ENCODE measurements around the gene PLAAT2. TPM values are rescaled to one million over a fixed set of nuclear protein-coding genes. Genes with fewer than 3 reads are reported as not detected.

PLAAT2 gene
- total and polyA plus RNA-seq, 2 of the 13 experiments (the other 11 are each of a cell fraction or from before 2014, with no cell fraction given) = 0.22 TPM; not detected in 1

DNA sequence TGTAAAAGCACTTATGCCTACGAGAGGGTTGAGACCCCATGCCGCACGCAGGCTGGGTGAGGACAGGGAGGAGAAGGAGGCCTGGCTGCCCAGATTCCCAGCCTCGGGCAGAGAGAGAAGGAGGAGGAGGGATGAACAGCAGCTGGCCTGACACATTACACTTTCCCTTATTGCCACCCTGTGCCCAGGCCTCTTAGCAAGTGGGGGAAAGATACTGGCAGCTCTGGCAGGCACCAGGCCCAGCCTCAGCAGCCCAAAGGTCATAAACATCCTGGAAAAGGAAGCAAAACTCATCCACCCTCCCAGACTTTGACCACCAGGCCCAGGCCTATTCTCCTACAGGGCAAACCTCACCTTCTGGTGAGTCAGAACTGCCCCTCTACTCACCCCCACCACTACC is 46.4 kb upstream of the PLAAT2 start (continued):
- TF ChIP-seq ZBTB40 (IDR thresholded peaks at IDR 0.05) = no peak
- TF ChIP-seq ZBTB40 (CRISPR knock-in tag; IDR thresholded peaks at IDR 0.05) = no peak
- TF ChIP-seq ZNF138 (CRISPR knock-in tag; IDR thresholded peaks at IDR 0.05; ENCODE audit: low read depth) = no peak
- TF ChIP-seq RBM22 (optimal IDR thresholded peaks at IDR 0.05; ENCODE audit: low read length) = no peak
- TF ChIP-seq CBX5 (CRISPR knock-in tag; IDR thresholded peaks at IDR 0.05; ENCODE audit: borderline replicate concordance) = no peak
- TF ChIP-seq, protein P1, sequence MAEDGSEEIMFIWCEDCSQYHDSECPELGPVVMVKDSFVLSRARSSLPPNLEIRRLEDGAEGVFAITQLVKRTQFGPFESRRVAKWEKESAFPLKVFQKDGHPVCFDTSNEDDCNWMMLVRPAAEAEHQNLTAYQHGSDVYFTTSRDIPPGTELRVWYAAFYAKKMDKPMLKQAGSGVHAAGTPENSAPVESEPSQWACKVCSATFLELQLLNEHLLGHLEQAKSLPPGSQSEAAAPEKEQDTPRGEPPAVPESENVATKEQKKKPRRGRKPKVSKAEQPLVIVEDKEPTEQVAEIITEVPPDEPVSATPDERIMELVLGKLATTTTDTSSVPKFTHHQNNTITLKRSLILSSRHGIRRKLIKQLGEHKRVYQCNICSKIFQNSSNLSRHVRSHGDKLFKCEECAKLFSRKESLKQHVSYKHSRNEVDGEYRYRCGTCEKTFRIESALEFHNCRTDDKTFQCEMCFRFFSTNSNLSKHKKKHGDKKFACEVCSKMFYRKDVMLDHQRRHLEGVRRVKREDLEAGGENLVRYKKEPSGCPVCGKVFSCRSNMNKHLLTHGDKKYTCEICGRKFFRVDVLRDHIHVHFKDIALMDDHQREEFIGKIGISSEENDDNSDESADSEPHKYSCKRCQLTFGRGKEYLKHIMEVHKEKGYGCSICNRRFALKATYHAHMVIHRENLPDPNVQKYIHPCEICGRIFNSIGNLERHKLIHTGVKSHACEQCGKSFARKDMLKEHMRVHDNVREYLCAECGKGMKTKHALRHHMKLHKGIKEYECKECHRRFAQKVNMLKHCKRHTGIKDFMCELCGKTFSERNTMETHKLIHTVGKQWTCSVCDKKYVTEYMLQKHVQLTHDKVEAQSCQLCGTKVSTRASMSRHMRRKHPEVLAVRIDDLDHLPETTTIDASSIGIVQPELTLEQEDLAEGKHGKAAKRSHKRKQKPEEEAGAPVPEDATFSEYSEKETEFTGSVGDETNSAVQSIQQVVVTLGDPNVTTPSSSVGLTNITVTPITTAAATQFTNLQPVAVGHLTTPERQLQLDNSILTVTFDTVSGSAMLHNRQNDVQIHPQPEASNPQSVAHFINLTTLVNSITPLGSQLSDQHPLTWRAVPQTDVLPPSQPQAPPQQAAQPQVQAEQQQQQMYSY (CRISPR knock-in tag; IDR thresholded peaks at IDR 0.05) = no peak
- no peak for TF ChIP-seq SMAD9 (CRISPR knock-in tag; IDR thresholded peaks at IDR 0.05)
- TF ChIP-seq ZKSCAN5 (CRISPR knock-in tag; IDR thresholded peaks at IDR 0.05) = no peak
- peak; percentile 44; the same call in 1 of the 2 replicates for TF ChIP-seq MED1 (CRISPR knock-in tag; IDR thresholded peaks at IDR 0.05)
- TF ChIP-seq, protein P2, sequence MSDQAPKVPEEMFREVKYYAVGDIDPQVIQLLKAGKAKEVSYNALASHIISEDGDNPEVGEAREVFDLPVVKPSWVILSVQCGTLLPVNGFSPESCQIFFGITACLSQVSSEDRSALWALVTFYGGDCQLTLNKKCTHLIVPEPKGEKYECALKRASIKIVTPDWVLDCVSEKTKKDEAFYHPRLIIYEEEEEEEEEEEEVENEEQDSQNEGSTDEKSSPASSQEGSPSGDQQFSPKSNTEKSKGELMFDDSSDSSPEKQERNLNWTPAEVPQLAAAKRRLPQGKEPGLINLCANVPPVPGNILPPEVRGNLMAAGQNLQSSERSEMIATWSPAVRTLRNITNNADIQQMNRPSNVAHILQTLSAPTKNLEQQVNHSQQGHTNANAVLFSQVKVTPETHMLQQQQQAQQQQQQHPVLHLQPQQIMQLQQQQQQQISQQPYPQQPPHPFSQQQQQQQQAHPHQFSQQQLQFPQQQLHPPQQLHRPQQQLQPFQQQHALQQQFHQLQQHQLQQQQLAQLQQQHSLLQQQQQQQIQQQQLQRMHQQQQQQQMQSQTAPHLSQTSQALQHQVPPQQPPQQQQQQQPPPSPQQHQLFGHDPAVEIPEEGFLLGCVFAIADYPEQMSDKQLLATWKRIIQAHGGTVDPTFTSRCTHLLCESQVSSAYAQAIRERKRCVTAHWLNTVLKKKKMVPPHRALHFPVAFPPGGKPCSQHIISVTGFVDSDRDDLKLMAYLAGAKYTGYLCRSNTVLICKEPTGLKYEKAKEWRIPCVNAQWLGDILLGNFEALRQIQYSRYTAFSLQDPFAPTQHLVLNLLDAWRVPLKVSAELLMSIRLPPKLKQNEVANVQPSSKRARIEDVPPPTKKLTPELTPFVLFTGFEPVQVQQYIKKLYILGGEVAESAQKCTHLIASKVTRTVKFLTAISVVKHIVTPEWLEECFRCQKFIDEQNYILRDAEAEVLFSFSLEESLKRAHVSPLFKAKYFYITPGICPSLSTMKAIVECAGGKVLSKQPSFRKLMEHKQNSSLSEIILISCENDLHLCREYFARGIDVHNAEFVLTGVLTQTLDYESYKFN (CRISPR knock-in tag; conservative IDR thresholded peaks at IDR 0.05) = peak; percentile 40; the same call in 1 of the 2 replicates
- TF ChIP-seq ZNF225 (CRISPR knock-in tag; IDR thresholded peaks at IDR 0.05) = no peak
- TF ChIP-seq JUNB (CRISPR knock-in tag; IDR thresholded peaks at IDR 0.05; ENCODE audit: borderline replicate concordance) = no peak
- no peak for TF ChIP-seq KMT2B (CRISPR knock-in tag; IDR thresholded peaks at IDR 0.05)
- TF ChIP-seq RBFOX2 (IDR thresholded peaks at IDR 0.05; ENCODE audit: low read depth, low read length) = no peak
- TF ChIP-seq ZNF260 (CRISPR knock-in tag; IDR thresholded peaks at IDR 0.05; ENCODE audit: borderline replicate concordance, low read depth) = no peak
